Measurements from ENCODE around the gene FTSJ3. TPM values are rescaled to one million over a fixed set of nuclear protein-coding genes. Genes with fewer than 3 reads are reported as not detected.
"Not testable (repeated sequence)": the region's sequence is repeated elsewhere in the genome, so short reads cannot be mapped to it uniquely, and the experiment has no call there.

Gene FTSJ3
- total RNA-seq, 1 experiment from 2014 or later, result 82.4 TPM

DNA sequence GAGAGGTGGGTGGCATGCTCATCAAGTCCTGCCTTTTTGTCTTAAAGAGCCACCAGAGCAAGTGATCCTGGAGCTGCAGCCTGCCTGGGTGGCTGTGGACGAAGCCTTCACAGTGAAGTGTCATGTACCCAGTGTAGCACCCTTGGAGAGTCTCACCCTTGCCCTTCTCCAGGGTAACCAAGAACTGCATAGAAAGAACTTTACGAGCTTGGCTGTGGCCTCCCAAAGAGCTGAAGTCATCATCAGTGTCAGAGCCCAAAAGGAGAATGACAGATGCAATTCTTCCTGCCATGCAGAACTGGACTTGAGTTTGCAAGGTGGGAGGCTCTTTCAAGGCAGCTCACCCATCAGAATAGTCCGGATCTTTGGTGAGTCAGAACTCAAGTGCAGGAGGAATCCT lies 31.8 kb upstream of the FTSJ3 start:
- CTCF ChIA-PET, result interaction anchor here (0.8 kb wide), 1 partner anchor 10 kb away, joined by 7 read pairs; no protein-coding TSS in a partner anchor

GRCh38 chr17:63856425-63856824 lies 29.0 kb upstream of the FTSJ3 start:
- H3K36me3 ChIP-seq (ENCODE audit: low read depth, low read length); DNase-seq; BruUV-seq (replicated peaks); H3K9ac ChIP-seq (ENCODE audit: low read length); H2AFZ ChIP-seq (ENCODE audit: low read length); H3K4me3 ChIP-seq (ENCODE audit: low read length); H4K20me1 ChIP-seq (ENCODE audit: low read length); H3K79me2 ChIP-seq (ENCODE audit: low read length); H3K9me2 ChIP-seq (replicated peaks; ENCODE audit: low read length); H3K27ac ChIP-seq (ENCODE audit: low read length); H3K4me1 ChIP-seq (ENCODE audit: insufficient read depth, low read length); intact Hi-C loops (cut with micrococcal nuclease); H3K4me2 ChIP-seq (ENCODE audit: low read length); H3K27me3 ChIP-seq (ENCODE audit: low read length); H3K9me3 ChIP-seq (ENCODE audit: low read length); H3F3A ChIP-seq (ENCODE audit: low read length, unreplicated experiment); ATAC-seq; POLR2A ChIA-PET (ENCODE audit: unreplicated experiment): not testable (repeated sequence)
- CTCF ChIA-PET, result interaction anchor here (0.7 kb wide), 1 partner anchor 8 kb away, joined by 4 read pairs; no protein-coding TSS in a partner anchor

More for the DNA sequence above, 31.8 kb upstream of the FTSJ3 start:
- intact Hi-C loops (cut with micrococcal nuclease), result no loop called here
- no peak overlapping the region for H3K4me2 ChIP-seq (ENCODE audit: low read length)
- H3K9ac ChIP-seq (ENCODE audit: low read length), result no peak overlapping the region
- peak; percentile 18 for DNase-seq
- no TSS peak for BruUV-seq (replicated peaks)
- H3K9me3 ChIP-seq (ENCODE audit: low read length), result no peaks in the 10 kb centered on the region
- H3K79me2 ChIP-seq (ENCODE audit: low read length), result no peaks in the 10 kb centered on the region
- peak; percentile 42; the same call in 1 of the 2 replicates for ATAC-seq
- peaks cover 8% of the 10 kb centered on the region; the same call in 1 of the 2 replicates for H3K27me3 ChIP-seq (ENCODE audit: low read length)
- H3K9me2 ChIP-seq (replicated peaks; ENCODE audit: low read length), result no peaks in the 10 kb centered on the region
- H4K20me1 ChIP-seq (ENCODE audit: low read length), result no peaks in the 10 kb centered on the region
- H2AFZ ChIP-seq (ENCODE audit: low read length), result no peak overlapping the region
- H3F3A ChIP-seq (ENCODE audit: low read length, unreplicated experiment), result no peaks in the 10 kb centered on the region
- no peaks in the 10 kb centered on the region for H3K4me1 ChIP-seq (ENCODE audit: insufficient read depth, low read length)
- H3K27ac ChIP-seq (ENCODE audit: low read length), result no peak overlapping the region
- POLR2A ChIA-PET (ENCODE audit: unreplicated experiment), result no interaction called here
- TF ChIP-seq EZH2 (IDR thresholded peaks at IDR 0.05; ENCODE audit: low read length, unreplicated experiment) (no peak), EZH2phosphoT487 (IDR thresholded peaks at IDR 0.05; ENCODE audit: borderline replicate concordance, low read length) (no peak)
- TF ChIP-seq, protein P1, sequence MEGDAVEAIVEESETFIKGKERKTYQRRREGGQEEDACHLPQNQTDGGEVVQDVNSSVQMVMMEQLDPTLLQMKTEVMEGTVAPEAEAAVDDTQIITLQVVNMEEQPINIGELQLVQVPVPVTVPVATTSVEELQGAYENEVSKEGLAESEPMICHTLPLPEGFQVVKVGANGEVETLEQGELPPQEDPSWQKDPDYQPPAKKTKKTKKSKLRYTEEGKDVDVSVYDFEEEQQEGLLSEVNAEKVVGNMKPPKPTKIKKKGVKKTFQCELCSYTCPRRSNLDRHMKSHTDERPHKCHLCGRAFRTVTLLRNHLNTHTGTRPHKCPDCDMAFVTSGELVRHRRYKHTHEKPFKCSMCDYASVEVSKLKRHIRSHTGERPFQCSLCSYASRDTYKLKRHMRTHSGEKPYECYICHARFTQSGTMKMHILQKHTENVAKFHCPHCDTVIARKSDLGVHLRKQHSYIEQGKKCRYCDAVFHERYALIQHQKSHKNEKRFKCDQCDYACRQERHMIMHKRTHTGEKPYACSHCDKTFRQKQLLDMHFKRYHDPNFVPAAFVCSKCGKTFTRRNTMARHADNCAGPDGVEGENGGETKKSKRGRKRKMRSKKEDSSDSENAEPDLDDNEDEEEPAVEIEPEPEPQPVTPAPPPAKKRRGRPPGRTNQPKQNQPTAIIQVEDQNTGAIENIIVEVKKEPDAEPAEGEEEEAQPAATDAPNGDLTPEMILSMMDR (conservative IDR thresholded peaks at IDR 0.05; ENCODE audit: low read depth, low read length), result no peak
- H3K4me3 ChIP-seq (ENCODE audit: low read length), result no peak overlapping the region
- no peaks in the 10 kb centered on the region for H3K36me3 ChIP-seq (ENCODE audit: low read depth, low read length)

GRCh38 chr17:63855185-63855584 lies 27.7 kb upstream of the FTSJ3 start:
- CTCF ChIA-PET, result no interaction called here
- Histone ChIP-seq H3F3A (ENCODE audit: low read length, unreplicated experiment) (no peaks in the 10 kb centered on the region), H3K4me3 (ENCODE audit: low read length) (no peak overlapping the region), H3K79me2 (ENCODE audit: low read length) (no peaks in the 10 kb centered on the region), H3K27me3 (ENCODE audit: low read length) (peaks cover 6% of the 10 kb centered on the region; the same call in 1 of the 2 replicates), H3K4me1 (ENCODE audit: insufficient read depth, low read length) (no peaks in the 10 kb centered on the region), H3K27ac (ENCODE audit: low read length) (no peak overlapping the region), H4K20me1 (ENCODE audit: low read length) (no peaks in the 10 kb centered on the region), H3K9me2 (replicated peaks; ENCODE audit: low read length) (no peaks in the 10 kb centered on the region), H2AFZ (ENCODE audit: low read length) (no peak overlapping the region), H3K9ac (ENCODE audit: low read length) (no peak overlapping the region), H3K9me3 (ENCODE audit: low read length) (no peaks in the 10 kb centered on the region), H3K4me2 (ENCODE audit: low read length) (no peak overlapping the region), H3K36me3 (ENCODE audit: low read depth, low read length) (no peaks in the 10 kb centered on the region)
- intact Hi-C loops (cut with micrococcal nuclease), result no loop called here
- DNase-seq (no peak), ATAC-seq (no peak)
- no TSS peak for BruUV-seq (replicated peaks)
- POLR2A ChIA-PET (ENCODE audit: unreplicated experiment), result no interaction called here
- no peak for TF ChIP-seq EZH2phosphoT487 (IDR thresholded peaks at IDR 0.05; ENCODE audit: borderline replicate concordance, low read length)
- no peak for TF ChIP-seq EZH2 (IDR thresholded peaks at IDR 0.05; ENCODE audit: low read length, unreplicated experiment)
- TF ChIP-seq, protein P1 (conservative IDR thresholded peaks at IDR 0.05; ENCODE audit: low read depth, low read length), result no peak

Measured in PC-3 (cell line).